Stimulated activated naive CD8-positive, alpha-beta T cell treated with anti-CD3 and anti-CD28 coated beads, Interleukin-15, Interleukin-2, amounts not matched to agents 100 ng/mL and 50 ng/mL, for 24 hours (primary cell): ENCODE results near the gene GNG11.
A peak's percentile ranks its signal among the peaks of the same experiment; 100 is the strongest.

ENCODE experiments used
- H3K27ac Mint-ChIP-seq: one replicate; pipeline ENCODE4 v1.8.0; 2021; ENCODE audit warnings: mild to moderate bottlenecking, mixed read lengths
- H3K27me3 Mint-ChIP-seq: one replicate; pipeline ENCODE4 v1.8.0; 2021; ENCODE audit warnings: mixed read lengths
- H3K36me3 Mint-ChIP-seq: one replicate; pipeline ENCODE4 v1.8.0; 2021; ENCODE audit warnings: low read depth, mixed read lengths
- H3K4me1 Mint-ChIP-seq: one replicate; pipeline ENCODE4 v1.8.0; 2021; ENCODE audit warnings: low read depth, mixed read lengths
- H3K4me3 Mint-ChIP-seq: one replicate; pipeline ENCODE4 v1.8.0; 2021; ENCODE audit warnings: mild to moderate bottlenecking, mixed read lengths
- H3K9me3 Mint-ChIP-seq: one replicate; pipeline ENCODE4 v1.8.0; 2021; ENCODE audit warnings: mixed read lengths

GNG11 gene

DNA sequence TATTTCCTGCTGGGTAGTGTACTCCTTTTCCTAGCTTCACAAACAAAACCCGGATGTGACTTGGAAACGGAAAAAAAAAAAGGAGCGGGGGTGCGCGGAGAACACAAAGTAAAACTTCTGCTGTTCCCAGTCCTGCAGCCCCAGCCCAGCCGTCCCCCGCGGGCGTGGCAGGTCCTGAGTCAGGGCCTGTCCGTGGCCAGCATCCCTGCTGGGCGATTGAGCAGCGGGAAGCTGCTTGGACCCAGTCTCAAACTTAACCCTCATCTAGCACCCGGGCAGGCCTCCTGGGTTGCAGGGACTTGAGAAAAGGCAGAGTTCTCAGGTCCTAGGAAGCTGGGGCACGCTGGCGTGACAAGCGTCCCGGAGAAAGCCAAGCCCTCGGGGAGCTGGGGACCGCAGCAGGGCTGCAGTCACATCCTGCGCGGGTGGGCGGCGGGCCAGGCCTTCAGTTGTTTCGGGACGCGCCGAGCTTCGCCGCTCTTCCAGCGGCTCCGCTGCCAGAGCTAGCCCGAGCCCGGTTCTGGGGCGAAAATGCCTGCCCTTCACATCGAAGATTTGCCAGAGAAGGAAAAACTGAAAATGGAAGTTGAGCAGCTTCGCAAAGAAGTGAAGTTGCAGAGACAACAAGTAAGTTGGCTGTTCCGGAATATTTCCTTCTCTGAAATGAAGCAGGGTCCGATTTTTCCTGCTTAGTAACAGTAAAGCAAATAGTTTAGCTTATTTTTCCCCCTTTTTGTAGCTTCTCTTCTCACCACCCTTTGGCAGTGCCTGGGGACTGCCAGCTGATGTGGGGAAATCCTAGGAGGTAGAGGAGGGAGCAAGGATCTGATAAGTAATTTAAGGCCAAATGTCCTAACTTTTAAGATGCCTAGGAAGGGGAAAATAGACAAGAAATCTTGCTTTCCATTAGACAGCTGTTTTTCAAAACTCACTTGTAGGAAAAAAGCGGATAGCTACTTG lies at the start of gene GNG11:
TSS of gene GNG11 (plus strand) at position 129 of the 960 bp plus-strand sequence. CDS start at position 532, 403 bp downstream.
- H3K36me3 Mint-ChIP-seq, result no peaks in the 10 kb centered on the region
- H3K4me1 Mint-ChIP-seq, result peaks cover 6% of the 10 kb centered on the region
- no peaks in the 10 kb centered on the region for H3K9me3 Mint-ChIP-seq
- no peak within 1 kb of the TSS for H3K27ac Mint-ChIP-seq
- peaks cover 48% of the 10 kb centered on the region for H3K27me3 Mint-ChIP-seq
- peak within 1 kb of the TSS; percentile 70 for H3K4me3 Mint-ChIP-seq

DNA sequence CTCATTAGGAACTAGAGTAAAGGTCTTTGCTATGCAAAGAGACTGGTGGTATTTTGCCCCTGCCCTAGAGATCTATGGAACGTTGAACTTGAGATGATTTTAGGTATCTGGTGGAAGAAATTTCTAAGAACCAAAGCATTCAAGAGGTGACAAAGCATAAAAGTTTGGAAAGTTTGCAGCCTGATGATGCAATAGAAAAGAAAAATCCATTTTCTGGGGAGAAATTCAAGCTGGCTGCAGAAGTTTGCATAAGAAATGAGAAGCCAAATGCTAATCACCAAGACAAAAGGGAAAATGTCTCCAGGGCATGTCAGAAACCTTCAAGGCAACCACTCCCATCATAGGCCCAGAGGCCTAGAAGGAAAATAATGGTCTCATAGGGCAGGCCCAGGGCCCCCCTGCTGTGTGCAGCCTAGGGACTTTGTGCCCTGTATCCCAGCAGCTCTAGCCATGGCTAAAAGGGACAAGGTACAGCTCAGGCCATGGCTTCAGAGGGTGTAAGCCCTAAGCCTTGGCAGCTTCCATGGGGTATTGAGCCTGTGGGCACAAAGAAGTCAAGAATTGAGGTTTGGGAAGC lies 47.4 kb upstream of the GNG11 start:
- H3K9me3 Mint-ChIP-seq, result no peaks in the 10 kb centered on the region
- H3K36me3 Mint-ChIP-seq, result no peaks in the 10 kb centered on the region
- no peaks in the 10 kb centered on the region for H3K27me3 Mint-ChIP-seq
- no peaks in the 10 kb centered on the region for H3K4me1 Mint-ChIP-seq
- no peak overlapping the region for H3K27ac Mint-ChIP-seq
- H3K4me3 Mint-ChIP-seq, result no peak overlapping the region

DNA sequence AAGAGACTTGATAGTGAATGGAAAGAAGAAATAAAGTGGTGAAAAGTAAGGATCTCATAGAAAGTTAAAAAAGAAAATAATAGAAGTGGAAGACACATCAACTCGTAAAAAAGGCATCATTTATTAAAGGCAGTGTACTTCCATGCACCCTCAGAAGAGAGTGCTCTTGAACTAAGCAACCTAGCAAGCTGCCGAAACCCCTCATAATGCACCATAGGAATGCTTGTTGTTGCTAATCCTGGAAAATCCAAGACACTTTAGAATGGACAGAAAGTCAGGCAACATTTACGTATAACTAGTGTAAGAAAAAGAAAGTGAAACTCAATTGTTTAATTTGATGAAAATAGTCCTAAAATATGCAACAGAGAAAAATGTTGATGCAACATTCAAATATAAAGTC lies 43.8 kb upstream of the GNG11 start:
- Mint-ChIP-seq H3K36me3 (no peaks in the 10 kb centered on the region), H3K4me3 (no peak overlapping the region), H3K9me3 (peaks cover 7% of the 10 kb centered on the region), H3K27ac (no peak overlapping the region), H3K27me3 (peaks cover 14% of the 10 kb centered on the region), H3K4me1 (no peaks in the 10 kb centered on the region)

DNA sequence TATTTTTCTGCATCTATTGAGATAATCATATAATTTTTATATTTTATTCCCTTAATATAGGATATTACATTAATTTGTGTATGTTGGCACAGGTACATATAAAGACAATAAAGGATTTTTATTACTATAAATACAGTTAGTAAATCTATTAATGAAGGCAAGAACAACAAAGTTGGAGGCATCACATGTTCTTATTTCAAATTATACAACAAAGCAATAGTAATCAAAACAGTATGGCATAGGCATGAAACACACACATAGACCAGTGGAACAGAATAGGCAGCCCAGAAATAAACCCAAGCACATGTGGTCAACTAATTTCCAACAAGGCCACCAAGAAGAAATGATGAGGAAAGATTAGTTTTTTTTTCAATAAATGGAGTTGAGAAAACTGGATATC lies 42.2 kb upstream of the GNG11 start:
- H3K27me3 Mint-ChIP-seq, result peaks cover 14% of the 10 kb centered on the region
- H3K36me3 Mint-ChIP-seq, result no peaks in the 10 kb centered on the region
- no peak overlapping the region for H3K27ac Mint-ChIP-seq
- H3K4me1 Mint-ChIP-seq, result no peaks in the 10 kb centered on the region
- H3K4me3 Mint-ChIP-seq, result no peak overlapping the region
- peaks cover 7% of the 10 kb centered on the region for H3K9me3 Mint-ChIP-seq

DNA sequence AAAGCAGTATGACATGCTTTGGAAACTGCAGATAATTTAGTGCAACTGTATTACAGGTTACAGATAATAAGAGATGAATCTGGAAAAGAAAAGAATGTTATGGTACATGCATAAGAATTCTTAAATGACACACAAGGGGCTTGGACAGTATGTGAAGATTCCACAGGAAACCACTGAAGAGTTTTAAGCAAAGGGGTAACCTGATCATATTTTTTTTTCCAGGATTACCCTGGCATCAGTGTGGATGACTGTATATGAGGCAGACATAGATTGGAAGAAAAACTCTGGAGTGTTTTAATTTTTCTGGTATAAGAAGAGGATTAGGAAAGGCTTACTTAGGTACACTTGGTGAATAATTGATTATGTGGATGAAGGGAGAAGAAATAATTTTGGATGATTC lies 39.1 kb upstream of the GNG11 start:
- Mint-ChIP-seq H3K4me1 (no peaks in the 10 kb centered on the region), H3K27me3 (peaks cover 14% of the 10 kb centered on the region), H3K27ac (no peak overlapping the region), H3K9me3 (peaks cover 7% of the 10 kb centered on the region), H3K36me3 (no peaks in the 10 kb centered on the region), H3K4me3 (no peak overlapping the region)

DNA sequence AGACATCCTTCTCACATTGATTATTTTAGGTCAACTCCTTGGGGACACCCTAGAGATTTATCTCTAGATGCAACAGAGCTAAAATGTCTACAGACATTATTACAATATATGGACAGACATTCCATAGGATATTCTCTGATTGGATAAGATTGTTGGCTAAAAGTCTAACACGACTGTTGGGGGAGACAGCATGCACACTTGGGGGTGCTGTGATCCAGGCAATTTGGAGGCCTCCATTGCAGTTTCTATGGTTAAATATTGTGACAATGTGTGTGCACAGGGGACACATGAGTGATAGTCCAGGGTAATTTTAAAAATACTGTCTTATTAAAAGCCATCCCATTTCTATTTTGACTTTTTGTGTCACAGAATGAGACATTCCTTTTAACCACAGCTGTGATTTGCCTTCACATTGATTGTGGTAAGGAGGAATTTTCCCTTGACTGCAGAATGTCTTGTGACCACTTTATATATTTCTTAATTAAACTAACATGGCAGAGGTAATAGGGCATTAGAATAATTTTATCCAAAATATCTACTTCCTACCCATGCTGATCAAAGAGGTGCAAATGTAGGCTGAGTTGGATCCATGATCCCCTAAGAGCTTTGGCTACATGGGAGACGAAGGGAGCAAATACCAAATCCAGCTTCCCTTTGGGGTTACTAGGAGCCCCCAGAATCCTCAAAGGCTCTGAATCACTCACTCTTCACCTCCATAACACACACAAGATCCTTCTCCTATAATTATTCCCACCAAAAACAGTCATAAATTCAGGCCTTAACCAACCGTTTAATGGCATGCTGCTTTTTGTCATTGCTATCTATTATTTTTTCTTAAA lies 38.2 kb upstream of the GNG11 start:
- H3K36me3 Mint-ChIP-seq, result no peaks in the 10 kb centered on the region
- H3K27me3 Mint-ChIP-seq, result peaks cover 22% of the 10 kb centered on the region
- H3K27ac Mint-ChIP-seq, result no peak overlapping the region
- peaks cover 7% of the 10 kb centered on the region for H3K9me3 Mint-ChIP-seq
- H3K4me1 Mint-ChIP-seq, result no peaks in the 10 kb centered on the region
- H3K4me3 Mint-ChIP-seq, result no peak overlapping the region

DNA sequence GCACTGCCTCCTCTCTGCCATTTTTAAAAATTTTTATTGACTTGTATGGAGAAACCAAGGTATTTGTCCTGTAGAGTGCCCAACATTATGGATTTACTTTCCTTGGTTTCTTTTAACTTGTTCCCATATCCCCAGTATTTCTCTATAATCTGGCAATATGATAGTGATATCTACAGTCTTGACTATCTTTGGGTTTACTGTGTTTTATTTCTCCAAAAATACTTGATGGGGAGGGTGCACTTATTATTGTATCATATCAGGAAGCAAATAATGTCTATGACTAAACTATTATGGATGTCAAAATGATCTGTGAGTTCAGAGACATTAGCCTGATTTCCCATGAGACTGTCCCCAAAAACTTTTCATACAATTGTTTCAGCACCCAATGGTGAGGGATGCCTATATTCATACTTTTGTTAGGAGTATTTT lies 37.6 kb upstream of the GNG11 start:
- H3K4me3 Mint-ChIP-seq, result no peak overlapping the region
- H3K9me3 Mint-ChIP-seq, result peaks cover 7% of the 10 kb centered on the region
- H3K27ac Mint-ChIP-seq, result no peak overlapping the region

DNA sequence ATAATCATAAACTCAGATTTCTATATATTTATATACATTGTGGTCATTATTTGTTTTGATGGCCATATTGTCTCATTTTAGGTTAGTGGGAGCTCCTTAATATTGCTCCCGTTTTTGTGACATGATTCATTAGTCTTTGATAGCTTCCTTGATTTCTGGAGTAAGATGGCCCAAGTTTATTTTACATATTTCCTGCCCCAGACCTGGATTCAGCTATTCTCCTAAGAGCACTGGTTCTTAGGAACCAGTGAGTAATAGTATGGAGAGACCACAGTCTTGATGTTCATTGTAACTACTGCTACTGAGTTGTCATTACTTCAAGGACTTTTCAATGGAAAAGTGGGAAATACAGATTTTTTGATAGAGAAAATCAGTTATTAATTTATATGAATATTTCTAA lies 37.0 kb upstream of the GNG11 start:
- Mint-ChIP-seq H3K36me3 (no peaks in the 10 kb centered on the region), H3K4me3 (no peak overlapping the region), H3K9me3 (peaks cover 4% of the 10 kb centered on the region), H3K27me3 (peaks cover 33% of the 10 kb centered on the region), H3K27ac (no peak overlapping the region), H3K4me1 (no peaks in the 10 kb centered on the region)

More for the DNA sequence above, 37.6 kb upstream of the GNG11 start:
- no peaks in the 10 kb centered on the region for H3K4me1 Mint-ChIP-seq
- peaks cover 28% of the 10 kb centered on the region for H3K27me3 Mint-ChIP-seq
- H3K36me3 Mint-ChIP-seq, result no peaks in the 10 kb centered on the region

DNA sequence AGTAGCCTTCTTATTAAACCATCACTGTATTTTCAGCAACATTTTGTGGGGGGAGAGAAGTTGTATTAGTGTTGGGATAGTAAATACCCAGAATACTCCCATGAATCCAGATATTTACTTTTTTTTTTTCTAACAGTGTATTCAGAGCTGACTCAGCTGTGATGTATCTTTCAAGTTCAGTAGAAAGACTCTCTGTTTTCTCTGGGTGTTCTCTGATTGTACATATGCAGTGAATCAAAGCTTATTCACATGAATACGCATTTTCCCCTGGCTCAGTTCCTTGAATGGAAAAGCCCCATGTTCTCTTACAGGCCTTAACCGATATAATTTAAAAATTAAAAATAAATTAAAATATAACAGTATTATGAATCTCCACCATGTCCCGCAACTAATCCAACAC lies 32.3 kb upstream of the GNG11 start:
- no peaks in the 10 kb centered on the region for H3K9me3 Mint-ChIP-seq
- peaks cover 14% of the 10 kb centered on the region for H3K4me1 Mint-ChIP-seq
- peaks cover 4% of the 10 kb centered on the region for H3K36me3 Mint-ChIP-seq
- peaks cover 60% of the 10 kb centered on the region for H3K27me3 Mint-ChIP-seq
- no peak overlapping the region for H3K27ac Mint-ChIP-seq
- H3K4me3 Mint-ChIP-seq, result no peak overlapping the region

DNA sequence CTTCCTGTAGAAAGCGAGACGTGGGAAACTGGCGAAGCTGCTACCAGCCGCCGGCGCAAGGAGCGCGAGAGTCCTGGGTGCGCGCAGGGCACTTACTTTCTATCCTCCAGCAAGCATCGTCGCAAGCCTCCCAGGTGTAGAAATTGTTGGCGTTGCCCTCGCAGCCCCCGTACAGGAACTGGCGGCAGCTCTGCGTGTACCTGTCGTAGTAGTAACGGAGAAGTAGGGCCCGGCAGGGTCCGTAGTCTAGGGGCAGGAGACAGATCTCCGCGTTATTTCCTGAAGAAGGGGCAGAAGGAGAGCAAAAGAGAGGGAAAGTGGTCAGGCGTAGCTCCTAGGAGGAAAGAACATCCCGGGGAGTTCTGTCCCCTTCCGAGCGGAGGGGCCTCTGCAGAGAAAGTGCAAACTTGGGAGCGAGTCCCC lies 31.5 kb upstream of the GNG11 start:
- Mint-ChIP-seq H3K27me3 (peaks cover 60% of the 10 kb centered on the region), H3K27ac (no peak overlapping the region), H3K9me3 (no peaks in the 10 kb centered on the region), H3K36me3 (peaks cover 4% of the 10 kb centered on the region), H3K4me3 (peak overlapping the region; percentile 69), H3K4me1 (peaks cover 14% of the 10 kb centered on the region)

DNA sequence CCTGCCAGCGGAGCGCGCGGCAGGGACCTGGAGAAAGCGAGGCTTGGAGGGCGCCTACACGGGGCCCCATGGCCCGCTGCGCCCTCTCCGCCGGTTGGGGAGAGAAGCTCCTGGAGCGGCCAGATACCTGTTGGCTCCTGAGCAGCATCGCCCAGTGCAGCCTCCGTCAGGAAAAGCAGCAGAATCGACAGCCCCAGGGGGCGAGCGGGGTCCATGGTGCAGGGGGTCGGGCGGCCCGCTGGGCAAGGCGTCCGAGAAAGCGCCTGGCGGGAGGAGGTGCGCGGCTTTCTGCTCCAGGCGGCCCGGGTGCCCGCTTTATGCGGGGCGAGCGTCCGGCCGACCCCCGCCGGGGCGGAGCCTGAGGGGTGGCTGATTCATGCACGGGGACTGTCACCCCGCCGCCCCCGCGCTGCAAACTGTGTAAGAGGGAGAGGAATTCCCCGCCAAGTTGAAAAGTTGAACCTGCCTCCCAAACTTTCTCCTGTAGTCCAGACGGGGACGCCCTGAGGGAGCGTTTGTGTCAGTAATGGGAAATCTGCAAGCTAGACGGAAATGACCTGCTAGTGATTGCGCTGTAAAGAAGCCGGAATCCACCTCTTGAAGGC lies 31.0 kb upstream of the GNG11 start, which contains the start of gene TFPI2:
TSS of gene TFPI2 (minus strand) at position 290 of the 605 bp plus-strand sequence. CDS start at position 215, 75 bp downstream.
- Mint-ChIP-seq H3K4me3 (peak within 1 kb of the TSS; percentile 69), H3K4me1 (peaks cover 14% of the 10 kb centered on the region), H3K27me3 (peaks cover 60% of the 10 kb centered on the region), H3K27ac (no peak within 1 kb of the TSS), H3K9me3 (no peaks in the 10 kb centered on the region), H3K36me3 (peaks cover 4% of the 10 kb centered on the region)

DNA sequence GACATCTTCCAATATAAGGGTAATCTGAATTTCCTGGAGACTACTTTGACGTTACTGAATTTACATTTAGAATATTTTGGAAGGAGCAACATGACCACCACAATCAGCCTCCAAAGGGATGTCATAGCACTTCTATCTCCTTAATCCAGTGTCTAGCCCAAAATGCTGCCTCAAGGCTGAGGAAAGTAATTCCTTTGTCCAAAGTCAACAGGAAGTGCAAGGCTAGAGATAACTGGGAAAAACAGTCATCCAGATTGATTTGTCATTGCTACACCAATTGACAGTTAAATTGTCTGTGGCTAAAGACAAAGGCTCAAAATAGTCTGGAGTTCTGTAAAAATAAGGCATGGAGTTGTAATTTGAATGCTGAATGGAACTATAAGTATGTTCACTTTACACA lies 27.1 kb upstream of the GNG11 start:
- peaks cover 4% of the 10 kb centered on the region for H3K36me3 Mint-ChIP-seq
- peaks cover 14% of the 10 kb centered on the region for H3K4me1 Mint-ChIP-seq
- peaks cover 60% of the 10 kb centered on the region for H3K27me3 Mint-ChIP-seq
- no peaks in the 10 kb centered on the region for H3K9me3 Mint-ChIP-seq
- no peak overlapping the region for H3K27ac Mint-ChIP-seq
- H3K4me3 Mint-ChIP-seq, result no peak overlapping the region

DNA sequence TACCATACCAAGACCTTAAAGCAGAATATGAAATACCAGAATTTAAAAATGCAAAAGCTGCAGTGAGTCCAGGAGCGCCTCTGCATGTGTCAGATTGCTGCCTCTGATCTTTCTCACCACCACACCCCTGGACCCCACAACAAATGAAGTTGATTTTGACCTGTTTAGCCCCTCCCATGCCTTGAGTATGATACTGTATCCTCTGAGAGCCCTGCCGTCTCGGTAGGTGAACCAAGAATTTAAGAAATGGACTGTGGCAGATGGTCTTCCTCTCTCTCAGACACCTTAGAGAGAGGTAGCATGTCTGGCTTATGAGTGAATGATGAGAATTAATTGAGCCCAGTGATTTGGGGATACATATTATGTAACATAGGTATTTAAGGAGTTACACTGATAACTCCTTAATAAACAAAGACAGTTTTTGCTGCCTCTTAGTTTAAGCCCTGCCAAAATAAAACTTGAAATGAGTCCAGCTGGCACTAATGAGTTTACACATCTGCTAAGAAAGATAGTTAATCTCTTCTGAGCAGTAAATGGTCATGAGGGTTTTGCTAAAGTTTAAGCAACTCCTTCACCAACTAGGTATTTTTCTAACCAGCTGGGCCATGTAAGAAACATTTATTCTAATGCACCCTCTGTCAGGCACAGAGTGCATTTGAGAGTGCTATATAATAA lies 26.4 kb upstream of the GNG11 start:
- no peak overlapping the region for H3K27ac Mint-ChIP-seq
- peaks cover 60% of the 10 kb centered on the region for H3K27me3 Mint-ChIP-seq
- peaks cover 4% of the 10 kb centered on the region for H3K36me3 Mint-ChIP-seq
- H3K4me1 Mint-ChIP-seq, result peaks cover 9% of the 10 kb centered on the region
- H3K9me3 Mint-ChIP-seq, result no peaks in the 10 kb centered on the region
- H3K4me3 Mint-ChIP-seq, result no peak overlapping the region
